AG09309 (cell line): ENCODE measurements around the gene LRP3.

ENCODE experiments used
- DNase-seq: peaks from one replicate; pipeline ENCODE4 v3.0.0-alpha.2; 2010; ENCODE audit warnings: low read depth
- H3K4me3 ChIP-seq: 2 replicates; pipeline ENCODE4 v1.5.1; 2011; ENCODE audit warnings: mild to moderate bottlenecking, low read depth, low read length, moderate library complexity; ENCODE audit not compliant: control insufficient read depth
- TF ChIP-seq, protein P1 (sequence below): IDR thresholded peaks from 2 replicates; pipeline ENCODE4 v1.5.1; 2011; ENCODE audit warnings: mild to moderate bottlenecking, low read depth, low read length, inconsistent platforms; ENCODE audit not compliant: insufficient read depth, control insufficient read depth; ENCODE audit errors: missing control alignments

Gene LRP3

DNA sequence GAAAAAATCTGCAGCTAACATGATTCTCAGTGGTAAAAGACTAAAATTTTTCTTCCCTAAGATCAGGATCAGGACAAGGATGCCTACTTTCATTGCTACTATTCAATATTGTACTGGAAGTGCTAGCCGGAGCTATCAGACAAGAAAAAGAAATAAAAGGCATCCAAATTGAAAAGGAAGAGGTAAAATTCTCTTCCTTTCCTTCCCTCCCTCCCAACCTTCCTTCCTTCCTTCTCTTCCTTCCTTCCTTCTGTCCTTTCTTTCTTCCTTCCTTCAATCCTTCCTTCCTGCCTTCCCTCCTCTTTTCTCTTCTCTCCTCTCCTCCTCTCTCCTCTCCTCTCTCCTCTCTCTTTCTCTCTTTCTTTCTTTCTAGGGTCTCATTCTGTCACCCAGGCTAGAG, 26.7 kb upstream of the LRP3 start:
- DNase-seq = no peak
- TF ChIP-seq, protein P1, sequence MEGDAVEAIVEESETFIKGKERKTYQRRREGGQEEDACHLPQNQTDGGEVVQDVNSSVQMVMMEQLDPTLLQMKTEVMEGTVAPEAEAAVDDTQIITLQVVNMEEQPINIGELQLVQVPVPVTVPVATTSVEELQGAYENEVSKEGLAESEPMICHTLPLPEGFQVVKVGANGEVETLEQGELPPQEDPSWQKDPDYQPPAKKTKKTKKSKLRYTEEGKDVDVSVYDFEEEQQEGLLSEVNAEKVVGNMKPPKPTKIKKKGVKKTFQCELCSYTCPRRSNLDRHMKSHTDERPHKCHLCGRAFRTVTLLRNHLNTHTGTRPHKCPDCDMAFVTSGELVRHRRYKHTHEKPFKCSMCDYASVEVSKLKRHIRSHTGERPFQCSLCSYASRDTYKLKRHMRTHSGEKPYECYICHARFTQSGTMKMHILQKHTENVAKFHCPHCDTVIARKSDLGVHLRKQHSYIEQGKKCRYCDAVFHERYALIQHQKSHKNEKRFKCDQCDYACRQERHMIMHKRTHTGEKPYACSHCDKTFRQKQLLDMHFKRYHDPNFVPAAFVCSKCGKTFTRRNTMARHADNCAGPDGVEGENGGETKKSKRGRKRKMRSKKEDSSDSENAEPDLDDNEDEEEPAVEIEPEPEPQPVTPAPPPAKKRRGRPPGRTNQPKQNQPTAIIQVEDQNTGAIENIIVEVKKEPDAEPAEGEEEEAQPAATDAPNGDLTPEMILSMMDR = no peak
- no peak overlapping the region for H3K4me3 ChIP-seq

DNA sequence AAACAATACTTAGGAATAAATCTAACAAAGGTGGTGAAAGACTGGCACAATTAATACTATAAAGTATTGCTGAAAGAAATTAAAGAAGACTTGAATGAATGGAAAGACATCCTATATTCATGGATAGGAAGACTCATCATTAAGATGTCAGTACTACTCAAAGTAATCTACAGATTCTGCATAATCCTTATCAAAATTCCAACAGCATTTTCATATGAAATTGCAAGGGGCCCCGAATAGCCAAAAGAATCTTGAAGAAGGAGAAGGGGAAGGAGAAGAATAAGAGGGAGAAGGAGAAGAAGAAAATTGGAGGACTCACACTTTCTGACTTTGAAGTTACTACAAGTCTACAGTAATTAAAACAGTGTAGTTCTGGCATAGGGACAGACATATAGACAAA, 25.6 kb upstream of the LRP3 start:
- H3K4me3 ChIP-seq = no peak overlapping the region
- no peak for DNase-seq
- TF ChIP-seq, protein P1 = no peak

DNA sequence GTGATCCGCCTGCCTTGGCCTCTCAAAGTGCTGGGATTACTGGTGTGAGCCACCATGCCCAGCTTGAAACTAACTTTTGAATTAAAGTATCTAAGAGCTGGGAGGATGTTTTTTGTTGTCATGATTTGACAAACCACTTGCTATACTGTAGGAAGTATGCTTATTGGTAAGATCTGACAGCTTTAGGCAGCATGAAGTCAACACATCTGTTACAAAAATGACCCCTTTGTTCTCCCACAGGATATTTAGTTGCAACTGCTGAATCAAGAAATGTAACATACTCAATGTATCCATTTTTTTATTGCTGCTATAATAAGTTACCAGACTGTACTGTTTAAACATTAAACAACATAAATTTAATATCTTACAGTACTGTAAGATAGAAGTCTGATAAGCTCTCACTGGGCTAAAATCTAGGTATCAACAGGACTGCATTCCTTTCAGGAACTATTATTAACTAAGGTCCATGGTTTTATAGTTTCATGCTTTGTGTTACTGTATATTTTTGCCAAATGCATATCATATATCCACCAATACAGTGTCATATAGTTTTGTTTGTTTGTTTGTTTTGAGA, 22.8 kb upstream of the LRP3 start:
- H3K4me3 ChIP-seq = no peak overlapping the region
- TF ChIP-seq, protein P1 = no peak
- DNase-seq = no peak

DNA sequence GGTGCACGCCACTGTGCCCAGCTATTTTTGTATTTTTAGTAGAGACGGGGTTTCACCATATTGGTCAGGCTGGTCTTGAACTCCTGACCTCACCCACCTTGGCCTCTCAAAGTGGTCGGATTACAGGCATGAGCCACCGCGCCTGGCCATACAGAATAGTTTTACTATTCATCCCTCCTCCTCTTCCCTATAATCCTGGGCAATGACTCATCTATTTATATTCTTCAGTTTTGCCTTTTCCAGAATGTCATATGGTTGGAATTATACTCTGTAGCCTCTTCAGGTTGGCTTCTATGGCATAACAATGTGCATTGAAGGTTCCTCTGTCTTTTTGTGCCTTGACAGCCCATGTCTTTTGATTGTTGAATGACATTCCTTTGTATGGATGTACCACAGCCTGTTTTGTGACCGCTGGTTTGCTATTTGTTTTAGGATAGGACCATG, 22.2 kb upstream of the LRP3 start:
- DNase-seq = no peak
- H3K4me3 ChIP-seq = no peak overlapping the region
- TF ChIP-seq, protein P1 = no peak

DNA sequence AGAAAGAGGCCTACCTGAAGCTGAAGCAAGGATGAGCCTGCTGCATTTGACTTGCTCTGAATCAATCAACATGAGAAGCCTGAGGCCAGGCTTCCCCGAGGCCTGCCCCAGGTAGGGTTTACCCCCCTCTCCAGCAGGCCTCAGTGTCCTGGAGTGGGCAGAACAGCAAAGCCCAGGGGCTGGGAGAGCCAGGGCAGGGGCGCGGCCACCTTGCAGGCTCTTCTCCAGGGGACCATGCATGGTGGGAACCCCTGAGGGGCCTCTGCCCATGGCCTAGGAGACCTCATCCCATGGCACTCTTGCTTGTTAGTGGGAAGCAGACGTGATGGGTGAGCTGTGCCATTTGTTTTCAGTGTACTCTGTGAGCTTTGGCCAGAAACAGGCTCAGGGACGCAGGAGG, 19.9 kb upstream of the LRP3 start:
- DNase-seq = no peak
- TF ChIP-seq, protein P1 = no peak
- no peak overlapping the region for H3K4me3 ChIP-seq

DNA sequence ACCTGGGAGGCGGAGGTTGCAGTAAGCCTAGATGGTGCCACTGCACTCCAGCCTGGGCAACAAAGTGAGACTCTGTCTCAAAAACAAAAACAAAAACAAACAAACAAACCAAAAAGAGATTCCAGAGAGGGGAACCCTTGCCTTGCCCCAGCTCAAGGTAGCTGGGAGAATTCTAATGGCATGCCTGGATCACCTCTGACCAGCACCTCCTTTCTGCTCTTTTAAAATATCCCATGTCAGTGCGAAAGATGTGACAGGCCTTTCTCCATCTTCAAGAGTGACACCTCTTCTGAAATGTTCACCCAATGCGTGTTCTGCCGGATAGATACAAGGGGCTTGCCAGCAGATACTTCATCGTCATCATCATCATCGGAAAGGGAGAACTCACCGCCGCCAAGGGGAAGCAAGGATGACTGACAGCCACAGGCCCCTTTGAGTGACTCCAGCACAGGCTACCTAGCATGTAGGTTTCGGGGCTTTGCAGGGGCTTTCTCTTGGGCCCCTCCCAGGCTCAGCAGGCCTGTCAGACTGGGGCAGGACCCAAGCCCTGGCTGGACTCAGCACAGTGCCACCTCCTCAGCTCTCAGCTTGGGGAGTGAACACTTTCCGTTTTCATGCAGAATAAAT, 18.9 kb upstream of the LRP3 start:
- TF ChIP-seq, protein P1 = no peak
- no peak overlapping the region for H3K4me3 ChIP-seq
- no peak for DNase-seq
